ENCODE results near the gene KIF4B.
"Not testable (repeated sequence)": the region's sequence is repeated elsewhere in the genome, so short reads cannot be mapped to it uniquely, and the experiment has no call there.

KIF4B gene

GRCh38 chr5:155024015-155024414, 10.5 kb downstream of the KIF4B start:
- DNase-seq, result no peak
- Mint-ChIP-seq H3K27ac (no peak overlapping the region), H3K4me1 (no peaks in the 10 kb centered on the region), H3K36me3 (ENCODE audit: low read depth) (no peaks in the 10 kb centered on the region), H3K9me3 (peaks cover 10% of the 10 kb centered on the region), H3K27me3 (peaks cover 8% of the 10 kb centered on the region), H3K4me3 (no peak overlapping the region)
- no peak for ATAC-seq

DNA sequence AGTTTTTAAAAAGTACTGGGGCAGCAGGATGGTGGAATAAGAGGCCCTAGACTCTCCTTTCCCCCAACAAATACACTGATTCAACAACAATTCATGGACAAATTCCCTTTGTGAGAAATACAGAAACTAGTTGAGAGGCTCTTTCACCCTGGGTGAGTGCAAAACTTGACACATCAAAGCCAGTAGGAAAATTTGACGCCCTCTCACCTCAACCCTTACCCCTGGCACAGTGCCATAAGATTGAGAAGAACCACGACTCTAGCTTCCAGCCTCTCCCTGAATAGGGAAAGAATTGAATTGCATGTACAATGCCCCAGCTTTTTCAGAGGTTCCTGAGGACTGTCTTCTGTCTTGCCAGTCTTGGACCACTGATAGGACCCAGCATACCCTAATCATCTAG, 12.3 kb downstream of the KIF4B start:
- no peaks in the 10 kb centered on the region for H3K36me3 Mint-ChIP-seq (ENCODE audit: low read depth)
- no peak overlapping the region for H3K27ac Mint-ChIP-seq
- ATAC-seq, result peak; percentile 24
- H3K4me1 Mint-ChIP-seq, result no peaks in the 10 kb centered on the region
- peaks cover 8% of the 10 kb centered on the region for H3K27me3 Mint-ChIP-seq
- H3K4me3 Mint-ChIP-seq, result no peak overlapping the region
- H3K9me3 Mint-ChIP-seq, result peaks cover 16% of the 10 kb centered on the region
- DNase-seq, result no peak

- H3K27ac Mint-ChIP-seq, result no peak overlapping the region
- no peak overlapping the region for H3K4me3 Mint-ChIP-seq
- no peaks in the 10 kb centered on the region for H3K36me3 Mint-ChIP-seq (ENCODE audit: low read depth)
- ATAC-seq (no peak), DNase-seq (no peak)
- no peaks in the 10 kb centered on the region for H3K4me1 Mint-ChIP-seq
- peaks cover 8% of the 10 kb centered on the region for H3K27me3 Mint-ChIP-seq
- peaks cover 16% of the 10 kb centered on the region for H3K9me3 Mint-ChIP-seq
Observed at GRCh38 chr5:155027993-155028629, 14.6 kb downstream of the KIF4B start.

- H3K4me1 Mint-ChIP-seq, result no peaks in the 10 kb centered on the region
- no peak for DNase-seq
- no peak overlapping the region for H3K4me3 Mint-ChIP-seq
- H3K27ac Mint-ChIP-seq, result no peak overlapping the region
- no peak for ATAC-seq
- peaks cover 8% of the 10 kb centered on the region for H3K27me3 Mint-ChIP-seq
- H3K9me3 Mint-ChIP-seq, result peaks cover 16% of the 10 kb centered on the region
- H3K36me3 Mint-ChIP-seq (ENCODE audit: low read depth), result no peaks in the 10 kb centered on the region
Observed at GRCh38 chr5:155029240-155029639, 15.7 kb downstream of the KIF4B start.

GRCh38 chr5:155034145-155034744, 20.7 kb downstream of the KIF4B start:
- not testable (repeated sequence) for H3K4me3 Mint-ChIP-seq; H3K27ac Mint-ChIP-seq; H3K4me1 Mint-ChIP-seq; H3K36me3 Mint-ChIP-seq (ENCODE audit: low read depth); ATAC-seq; DNase-seq; H3K27me3 Mint-ChIP-seq; H3K9me3 Mint-ChIP-seq

- not testable (repeated sequence) for ATAC-seq; H3K9me3 Mint-ChIP-seq; H3K4me3 Mint-ChIP-seq; H3K27me3 Mint-ChIP-seq; DNase-seq; H3K4me1 Mint-ChIP-seq; H3K27ac Mint-ChIP-seq; H3K36me3 Mint-ChIP-seq (ENCODE audit: low read depth)
Observed at GRCh38 chr5:155035087-155035486, 21.5 kb downstream of the KIF4B start.

DNA sequence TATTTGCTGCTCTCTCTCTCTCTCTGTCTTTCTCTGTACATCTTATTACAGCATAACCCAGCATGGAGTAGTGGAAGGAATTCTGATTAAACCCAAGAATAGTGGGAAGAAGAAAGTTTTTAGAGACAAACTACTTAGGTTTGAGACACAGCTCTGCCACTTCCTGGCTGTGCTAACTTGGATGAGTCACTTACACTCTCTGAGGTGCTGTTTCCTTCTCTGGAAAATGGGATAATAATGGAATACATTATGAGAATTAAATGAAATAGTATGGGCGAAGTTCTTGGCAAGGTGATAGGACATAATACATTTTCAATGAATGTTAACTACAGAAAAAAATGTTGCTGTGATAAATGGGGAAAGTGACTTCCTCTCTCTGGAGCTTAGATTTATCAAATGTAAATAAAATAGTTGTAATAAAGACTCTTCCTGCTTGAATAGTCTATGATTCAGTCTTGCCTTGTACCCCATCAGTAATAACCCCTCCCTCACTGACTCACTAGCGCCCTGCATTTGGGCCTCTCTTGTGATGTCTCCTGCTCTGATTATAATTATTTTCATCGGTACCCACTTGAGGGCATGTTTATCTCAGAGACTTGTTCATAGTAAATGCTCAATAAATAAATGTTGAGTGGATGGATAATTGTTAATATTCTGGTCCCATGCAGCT, 27.6 kb downstream of the KIF4B start:
- no peak for ATAC-seq

DNA sequence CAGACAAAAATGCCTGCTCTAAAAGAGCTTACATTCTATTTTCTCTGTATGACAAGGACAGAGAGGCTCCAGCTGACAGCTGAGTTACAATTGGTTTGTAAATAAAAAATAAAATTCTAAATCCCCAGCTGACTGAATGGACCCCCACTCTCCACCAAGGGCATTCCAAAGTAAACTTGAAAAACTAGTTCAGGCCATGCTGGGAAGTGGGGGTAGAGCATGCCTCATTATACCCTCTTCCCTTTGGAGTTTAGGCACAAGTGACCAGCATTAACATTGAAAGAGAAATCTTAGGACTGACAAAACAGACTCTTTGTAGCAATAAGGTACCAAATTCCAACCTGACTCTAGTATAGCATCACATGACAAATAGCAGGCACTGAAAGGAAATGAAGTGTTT, 31.0 kb downstream of the KIF4B start:
- Mint-ChIP-seq H3K4me1 (no peaks in the 10 kb centered on the region), H3K36me3 (ENCODE audit: low read depth) (no peaks in the 10 kb centered on the region), H3K27ac (no peak overlapping the region), H3K4me3 (no peak overlapping the region), H3K9me3 (no peaks in the 10 kb centered on the region), H3K27me3 (peaks cover 23% of the 10 kb centered on the region)
- DNase-seq, result no peak
- ATAC-seq, result no peak

More for the DNA sequence above, 27.6 kb downstream of the KIF4B start:
- peaks cover 31% of the 10 kb centered on the region for H3K27me3 Mint-ChIP-seq
- H3K27ac Mint-ChIP-seq, result no peak overlapping the region
- DNase-seq, result no peak
- H3K9me3 Mint-ChIP-seq, result no peaks in the 10 kb centered on the region
- no peak overlapping the region for H3K4me3 Mint-ChIP-seq
- H3K36me3 Mint-ChIP-seq (ENCODE audit: low read depth), result no peaks in the 10 kb centered on the region
- H3K4me1 Mint-ChIP-seq, result no peaks in the 10 kb centered on the region

DNA sequence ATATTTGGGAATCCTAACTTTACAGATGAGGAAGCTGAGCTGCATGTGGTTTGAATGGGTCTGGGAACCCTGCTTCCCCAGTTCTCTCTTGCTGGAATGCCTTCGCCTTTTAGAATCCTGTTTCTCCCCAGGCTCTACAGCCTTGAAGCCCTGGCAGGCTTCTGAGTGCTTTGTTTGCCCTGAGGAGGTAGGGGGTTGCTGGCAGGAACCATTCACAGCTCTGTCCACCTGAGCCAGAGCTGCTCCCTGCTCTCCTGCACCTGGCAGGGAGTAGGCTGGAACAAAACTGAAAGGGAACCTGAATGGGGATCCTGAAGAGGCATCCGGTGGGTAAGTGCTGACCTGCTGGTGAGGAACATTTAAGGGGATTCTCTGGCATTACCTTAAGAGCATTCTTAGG, 33.0 kb downstream of the KIF4B start:
- no peak overlapping the region for H3K27ac Mint-ChIP-seq
- H3K36me3 Mint-ChIP-seq (ENCODE audit: low read depth), result no peaks in the 10 kb centered on the region

DNA sequence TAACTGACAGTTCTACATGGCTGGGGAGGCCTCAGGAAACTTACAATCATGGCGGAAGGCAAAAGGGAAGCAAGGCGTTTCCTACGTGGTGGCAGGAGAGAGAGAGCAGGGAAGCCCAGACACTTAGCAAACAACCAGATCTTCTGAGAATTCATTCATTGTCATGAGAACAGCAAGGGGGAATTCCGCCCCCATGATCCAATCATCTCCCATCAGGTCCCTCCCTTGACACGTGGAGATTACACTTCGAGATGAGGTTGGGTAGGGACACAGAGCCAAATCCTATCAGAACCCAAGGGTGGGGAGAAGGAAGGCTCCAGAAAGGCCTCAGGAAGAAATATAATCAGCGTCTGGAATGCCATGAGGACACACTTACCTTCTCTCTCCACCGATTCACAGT, 34.3 kb downstream of the KIF4B start:
- Mint-ChIP-seq H3K27me3 (peaks cover 22% of the 10 kb centered on the region), H3K36me3 (ENCODE audit: low read depth) (no peaks in the 10 kb centered on the region), H3K4me3 (no peak overlapping the region), H3K27ac (no peak overlapping the region), H3K9me3 (no peaks in the 10 kb centered on the region), H3K4me1 (no peaks in the 10 kb centered on the region)
- ATAC-seq (no peak), DNase-seq (no peak)

More for the DNA sequence above, 33.0 kb downstream of the KIF4B start:
- H3K4me1 Mint-ChIP-seq, result no peaks in the 10 kb centered on the region
- no peaks in the 10 kb centered on the region for H3K9me3 Mint-ChIP-seq
- DNase-seq (no peak), ATAC-seq (no peak)
- no peak overlapping the region for H3K4me3 Mint-ChIP-seq
- peaks cover 23% of the 10 kb centered on the region for H3K27me3 Mint-ChIP-seq

DNA sequence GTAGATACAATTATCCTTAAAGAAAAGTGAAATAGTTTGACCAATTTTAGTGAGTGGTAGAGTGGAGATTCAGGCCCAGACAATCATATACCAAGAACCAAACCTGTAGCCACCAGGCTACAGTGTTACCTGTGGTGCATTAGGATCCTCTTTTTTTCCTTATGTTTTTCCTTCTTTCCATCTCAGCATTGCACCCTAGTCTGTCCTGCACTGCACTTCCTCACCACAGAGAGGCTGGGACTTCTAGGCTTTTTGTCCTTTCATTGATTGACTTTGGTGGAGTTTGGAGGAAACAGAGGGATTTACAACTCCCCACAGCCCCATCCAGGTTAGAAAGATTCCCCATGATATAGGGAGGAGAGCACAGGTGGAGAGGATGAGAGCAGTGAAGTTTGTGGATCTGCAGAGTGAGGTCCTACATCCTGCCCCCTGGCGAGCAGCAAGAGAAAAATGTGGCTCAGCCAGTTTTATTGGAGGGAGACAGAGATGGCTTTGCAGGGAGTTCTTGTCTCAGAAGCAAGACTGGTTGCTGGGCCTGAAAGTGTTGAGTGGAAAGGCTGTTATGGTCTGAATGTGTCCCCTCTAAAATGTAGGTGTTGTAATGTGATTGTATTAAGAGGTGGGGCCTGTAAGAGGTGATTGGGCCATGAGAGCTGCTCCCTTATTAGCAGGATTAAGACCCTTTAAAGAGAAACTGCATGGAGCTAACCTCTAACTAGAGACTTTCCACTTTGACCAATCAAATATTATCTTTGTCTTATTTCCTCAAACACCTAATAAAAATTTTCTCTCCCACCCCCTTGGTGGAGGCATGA, 36.2 kb downstream of the KIF4B start:
- ATAC-seq (no peak), DNase-seq (no peak)
- peaks cover 8% of the 10 kb centered on the region for H3K27me3 Mint-ChIP-seq
- no peak overlapping the region for H3K4me3 Mint-ChIP-seq
- no peaks in the 10 kb centered on the region for H3K9me3 Mint-ChIP-seq
- no peaks in the 10 kb centered on the region for H3K36me3 Mint-ChIP-seq (ENCODE audit: low read depth)
- no peaks in the 10 kb centered on the region for H3K4me1 Mint-ChIP-seq
- no peak overlapping the region for H3K27ac Mint-ChIP-seq

DNA sequence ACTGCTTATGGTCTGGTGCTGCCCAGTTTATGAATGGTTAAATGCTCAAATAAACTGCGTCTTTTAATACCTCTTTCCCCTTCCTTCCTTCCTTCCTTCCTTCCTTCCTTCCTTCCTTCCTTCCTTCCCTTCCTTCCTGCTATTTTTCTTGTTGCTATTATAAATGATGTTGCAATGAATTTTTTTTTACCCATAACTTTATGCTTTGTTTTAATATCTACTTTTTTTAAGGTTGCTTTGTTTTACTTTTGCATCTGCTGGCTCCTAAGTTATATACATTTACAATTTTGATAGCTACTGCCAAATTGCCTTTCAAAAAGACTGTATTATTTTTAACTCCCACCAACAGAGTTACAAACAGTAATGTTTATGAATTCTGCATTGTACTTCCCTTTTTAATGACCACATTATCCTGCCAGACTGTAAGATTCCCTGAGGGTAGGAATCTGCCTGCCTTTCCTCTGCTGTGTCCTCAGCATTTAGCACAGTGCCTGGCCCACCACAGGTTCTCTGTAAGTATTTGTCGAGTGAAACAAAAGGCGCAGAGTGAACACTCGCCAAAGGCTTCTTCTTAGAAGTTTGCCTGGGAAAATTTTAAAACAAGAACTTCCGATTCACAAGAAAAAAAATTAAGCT, 36.9 kb downstream of the KIF4B start:
- Mint-ChIP-seq H3K36me3 (ENCODE audit: low read depth) (no peaks in the 10 kb centered on the region), H3K27ac (no peak overlapping the region), H3K4me3 (no peak overlapping the region), H3K27me3 (peaks cover 5% of the 10 kb centered on the region), H3K9me3 (no peaks in the 10 kb centered on the region), H3K4me1 (no peaks in the 10 kb centered on the region)
- DNase-seq, result no peak
- no peak for ATAC-seq

GRCh38 chr5:155052532-155052931, 39.0 kb downstream of the KIF4B start:
- Mint-ChIP-seq H3K27me3 (peaks cover 2% of the 10 kb centered on the region), H3K27ac (no peak overlapping the region), H3K9me3 (no peaks in the 10 kb centered on the region), H3K36me3 (ENCODE audit: low read depth) (no peaks in the 10 kb centered on the region), H3K4me1 (no peaks in the 10 kb centered on the region), H3K4me3 (no peak overlapping the region)
- no peak for ATAC-seq
- no peak for DNase-seq

DNA sequence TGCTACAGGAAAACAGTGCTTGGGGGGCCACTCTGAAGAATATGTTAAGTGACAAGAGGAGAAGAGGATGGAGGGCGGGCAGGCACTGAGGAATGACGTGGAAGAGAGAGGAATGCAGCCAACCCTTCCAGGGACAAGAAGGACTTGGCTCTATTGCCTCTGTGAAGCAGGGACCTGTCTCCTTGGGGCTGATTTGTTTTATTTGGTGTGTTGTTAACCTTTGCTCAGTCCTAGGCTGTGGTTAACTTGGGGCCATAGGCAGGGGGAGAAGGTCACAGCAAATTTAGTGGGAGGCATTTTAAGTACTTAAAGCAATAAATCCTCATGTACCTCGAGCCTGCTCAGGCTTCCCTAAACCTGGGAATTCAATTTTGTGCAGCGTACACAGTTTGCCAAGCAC, 39.9 kb downstream of the KIF4B start:
- H3K27ac Mint-ChIP-seq, result no peak overlapping the region
- H3K9me3 Mint-ChIP-seq, result no peaks in the 10 kb centered on the region
- DNase-seq (no peak), ATAC-seq (no peak)
- H3K27me3 Mint-ChIP-seq, result peaks cover 2% of the 10 kb centered on the region
- H3K36me3 Mint-ChIP-seq (ENCODE audit: low read depth), result no peaks in the 10 kb centered on the region
- no peaks in the 10 kb centered on the region for H3K4me1 Mint-ChIP-seq
- no peak overlapping the region for H3K4me3 Mint-ChIP-seq
